AG09319 (cell line): ENCODE results near the gene TMEM88.

ENCODE experiments used
- DNase-seq: peaks from one replicate; pipeline ENCODE4 v3.0.0-alpha.2; 2010; ENCODE audit warnings: low read depth; ENCODE audit errors: extremely low read depth
- TF ChIP-seq, protein P1 (sequence below): IDR thresholded peaks from 2 replicates; pipeline ENCODE4 v1.5.1; 2011; ENCODE audit warnings: low read depth, mild to moderate bottlenecking, inconsistent platforms, low read length, moderate library complexity

Gene TMEM88

GRCh38 chr17:7841396-7841914 lies 13.4 kb upstream of the TMEM88 start:
- TF ChIP-seq, protein P1, sequence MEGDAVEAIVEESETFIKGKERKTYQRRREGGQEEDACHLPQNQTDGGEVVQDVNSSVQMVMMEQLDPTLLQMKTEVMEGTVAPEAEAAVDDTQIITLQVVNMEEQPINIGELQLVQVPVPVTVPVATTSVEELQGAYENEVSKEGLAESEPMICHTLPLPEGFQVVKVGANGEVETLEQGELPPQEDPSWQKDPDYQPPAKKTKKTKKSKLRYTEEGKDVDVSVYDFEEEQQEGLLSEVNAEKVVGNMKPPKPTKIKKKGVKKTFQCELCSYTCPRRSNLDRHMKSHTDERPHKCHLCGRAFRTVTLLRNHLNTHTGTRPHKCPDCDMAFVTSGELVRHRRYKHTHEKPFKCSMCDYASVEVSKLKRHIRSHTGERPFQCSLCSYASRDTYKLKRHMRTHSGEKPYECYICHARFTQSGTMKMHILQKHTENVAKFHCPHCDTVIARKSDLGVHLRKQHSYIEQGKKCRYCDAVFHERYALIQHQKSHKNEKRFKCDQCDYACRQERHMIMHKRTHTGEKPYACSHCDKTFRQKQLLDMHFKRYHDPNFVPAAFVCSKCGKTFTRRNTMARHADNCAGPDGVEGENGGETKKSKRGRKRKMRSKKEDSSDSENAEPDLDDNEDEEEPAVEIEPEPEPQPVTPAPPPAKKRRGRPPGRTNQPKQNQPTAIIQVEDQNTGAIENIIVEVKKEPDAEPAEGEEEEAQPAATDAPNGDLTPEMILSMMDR = peak; percentile 11
- DNase-seq = no peak

DNA sequence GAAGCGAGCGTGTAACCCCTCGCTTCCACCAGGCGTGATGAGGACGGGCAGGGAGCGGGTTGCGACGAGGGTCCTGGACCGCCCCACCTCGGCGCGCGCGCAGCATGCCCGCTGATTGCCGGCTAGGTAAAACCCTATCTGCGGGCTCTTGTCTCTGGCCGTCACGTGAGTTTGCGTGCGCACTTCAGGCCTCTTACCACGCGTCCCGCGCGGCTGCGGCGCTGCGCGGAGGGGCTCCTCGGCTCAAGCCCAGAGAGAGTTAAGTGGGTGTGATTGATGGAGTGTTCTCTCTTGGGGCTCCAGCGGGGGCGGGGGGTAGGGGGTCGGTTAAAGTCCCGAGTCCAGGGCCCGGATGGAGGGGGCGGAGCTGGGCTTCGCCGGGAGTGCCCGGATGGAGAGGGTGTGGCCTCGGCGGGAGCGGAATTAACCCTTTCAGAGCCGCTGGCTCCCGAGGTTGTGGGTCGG lies 12.9 kb upstream of the TMEM88 start:
- DNase-seq = no peak
- TF ChIP-seq, protein P1 = no peak

- DNase-seq = no peak
- TF ChIP-seq, protein P1 = no peak
These were observed 12.2 kb upstream of the TMEM88 start for GRCh38 chr17:7842380-7843256.

DNA sequence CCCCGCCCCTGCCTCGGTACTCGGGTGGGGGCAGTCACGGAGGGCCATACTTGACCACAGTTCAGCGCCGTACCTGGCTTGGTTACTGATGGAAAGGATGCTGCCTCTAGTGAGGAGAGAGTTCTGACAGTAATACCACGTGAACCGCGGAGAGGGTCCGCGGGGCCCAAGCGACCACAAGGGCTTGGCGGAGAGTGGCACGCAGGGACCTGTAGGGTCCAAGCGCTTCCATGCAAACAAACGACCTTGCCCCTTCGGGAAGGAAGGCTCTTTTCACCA lies 11.7 kb upstream of the TMEM88 start:
- DNase-seq = no peak
- TF ChIP-seq, protein P1 = no peak

- TF ChIP-seq, protein P1 = no peak
These were observed 11.2 kb upstream of the TMEM88 start for GRCh38 chr17:7843536-7844291.

DNA sequence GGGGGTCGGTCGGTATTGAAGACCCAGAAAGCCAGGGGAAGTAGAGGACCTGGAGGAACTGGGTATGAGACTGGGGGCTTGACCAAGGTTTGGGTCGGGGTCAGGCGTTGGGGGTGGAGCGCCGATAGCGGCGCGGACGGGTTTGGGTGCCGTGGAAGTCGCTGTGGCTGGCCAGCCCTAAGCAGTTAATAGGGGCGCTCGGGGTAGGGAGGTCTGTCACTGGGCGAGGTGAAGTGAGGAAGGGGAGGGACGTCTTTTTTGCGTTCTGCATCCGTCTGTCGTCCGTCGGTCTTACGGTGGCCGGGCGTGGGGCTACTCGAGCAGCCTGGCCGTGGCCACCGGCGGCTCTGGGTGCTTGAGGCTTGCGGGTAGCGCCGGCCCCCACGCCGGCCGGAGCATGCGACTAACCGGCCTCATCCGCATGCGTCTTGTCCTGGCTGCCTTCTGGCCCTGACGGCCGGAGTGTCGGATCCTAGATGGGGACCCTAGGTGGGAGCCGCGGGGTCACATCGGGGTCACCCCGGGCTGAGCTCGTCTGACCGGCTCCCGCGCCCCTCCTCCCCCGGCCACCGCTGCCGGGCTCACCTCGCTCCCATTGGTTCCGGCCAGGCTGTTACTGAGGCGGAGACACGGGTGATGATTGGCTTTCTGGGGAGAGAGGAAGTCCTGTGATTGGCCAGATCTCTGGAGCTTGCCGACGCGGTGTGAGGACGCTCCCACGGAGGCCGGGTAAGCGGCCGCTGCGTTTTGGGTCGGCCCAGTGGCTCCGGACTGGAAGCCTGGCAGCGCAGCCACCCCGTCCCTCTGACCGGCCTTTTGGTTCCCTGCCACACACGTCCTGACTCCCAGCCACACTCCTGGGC lies 10.3 kb upstream of the TMEM88 start:
- TF ChIP-seq, protein P1 = no peak
- DNase-seq = peak; percentile 83

More at GRCh38 chr17:7843536-7844291, 11.2 kb upstream of the TMEM88 start:
- no peak for DNase-seq
